Endothelial cell of umbilical vein (primary cell): Measurements from ENCODE around the gene KCNAB2. TPM values are rescaled to one million over a fixed set of nuclear protein-coding genes. Genes with fewer than 3 reads are reported as not detected.

Experiments
- BruUV-seq: library from RNA; stranded (reverse); fragments of 400-500 nt; replicated peaks from 2 replicates; lab custom pipeline; 2021; lab: Mats Ljungman, UMichigan
- CTCF ChIA-PET: fragments of 300-600, 350-600 bp; sonication (Branson Sonifier 250); formaldehyde crosslinking; loops from one replicate; lab custom pipeline; 2021; ENCODE audit warnings: antibody characterized with exemption, inconsistent platforms; lab: Charles Lee
- POLR2A ChIA-PET: fragments of 300-600, 350-600 bp; sonication (Branson Sonifier 250); formaldehyde crosslinking; loops from one replicate; lab custom pipeline; 2021; ENCODE audit warnings: antibody characterized with exemption, inconsistent platforms; lab: Charles Lee
- DNase-seq: peaks from one replicate; pipeline ENCODE4 v3.0.0-alpha.2; 2011; ENCODE audit warnings: low read depth, low spot score
- FAIRE-seq: peaks from 2 replicates; lab custom pipeline; 2011; peaks lifted over from hg19 to GRCh38; lab: Jason Lieb, UNC
- H2AFZ ChIP-seq: 2 replicates; pipeline ENCODE4 v1.6.0; 2012; ENCODE audit warnings: low read depth, low read length, control low read depth, inconsistent platforms
- H3K27ac ChIP-seq: 2 replicates; pipeline ENCODE4 v1.5.1; 2011; ENCODE audit warnings: low read depth, mild to moderate bottlenecking, control low read depth, low read length, moderate library complexity; ENCODE audit not compliant: insufficient read depth
- H3K27me3 ChIP-seq, 2 experiments: 2 replicates each; pipeline versions ENCODE4 v1.6.0 to v1.6.1; 2011; ENCODE audit warnings: low read length in 2 of 2, mixed read lengths in 1 of 2; ENCODE audit not compliant: control insufficient read depth in 2 of 2, insufficient read depth in 2 of 2
- H3K36me3 ChIP-seq, 2 experiments: 2 replicates in 1 of 2; 3 replicates in 1 of 2; pipeline ENCODE4 v1.5.1; 2011; ENCODE audit warnings: low read length in 2 of 2, mild to moderate bottlenecking in 1 of 2, moderate library complexity in 1 of 2; ENCODE audit not compliant: control insufficient read depth in 2 of 2, insufficient read depth in 2 of 2; ENCODE audit errors: extremely low read depth in 1 of 2
- H3K4me1 ChIP-seq: 3 replicates; pipeline ENCODE4 v1.5.1; 2011; ENCODE audit warnings: mild to moderate bottlenecking, low read length; ENCODE audit not compliant: control insufficient read depth, insufficient read depth; ENCODE audit errors: extremely low read depth
- H3K4me2 ChIP-seq: 2 replicates; pipeline ENCODE4 v1.6.1; 2011; ENCODE audit warnings: low read length, control low read depth, mixed read lengths; ENCODE audit not compliant: insufficient read depth
- H3K4me3 ChIP-seq, 3 experiments: fragments of 200-600 bp in 1 of 3; sonication (generic), shearing (Covaris generic) in 1 of 3; replicated peaks in 1 of 3; 2 replicates each; pipeline ENCODE4 v1.5.1; 2011 to 2016; ENCODE audit warnings: control low read depth in 3 of 3, low read length in 3 of 3, mild to moderate bottlenecking in 2 of 3, inconsistent platforms in 1 of 3, low read depth in 1 of 3, moderate library complexity in 1 of 3; ENCODE audit not compliant: insufficient read depth in 1 of 3
- H3K79me2 ChIP-seq: 2 replicates; pipeline ENCODE4 v1.6.0; 2012; ENCODE audit warnings: low read length, inconsistent platforms; ENCODE audit not compliant: control insufficient read depth, insufficient read depth
- H3K9ac ChIP-seq: replicated peaks from 2 replicates; pipeline ENCODE3; 2011; ENCODE audit warnings: low read length, control low read depth; ENCODE audit not compliant: insufficient read depth; ENCODE audit errors: extremely low read depth
- H3K9me1 ChIP-seq: replicated peaks from 3 replicates; pipeline ENCODE4 v1.6.0; 2011; ENCODE audit warnings: mild to moderate bottlenecking, low read length; ENCODE audit not compliant: control insufficient read depth, insufficient read depth; ENCODE audit errors: extremely low read depth
- H3K9me3 ChIP-seq: replicated peaks from 2 replicates; pipeline ENCODE4 v1.5.1; 2012; ENCODE audit warnings: low read length, inconsistent platforms; ENCODE audit not compliant: control insufficient read depth, insufficient read depth
- H4K20me1 ChIP-seq: replicated peaks from 2 replicates; pipeline ENCODE3; 2011; ENCODE audit warnings: mild to moderate bottlenecking, low read length; ENCODE audit not compliant: control insufficient read depth, insufficient read depth; ENCODE audit errors: extremely low read depth
- EZH2 ChIP-seq: IDR thresholded peaks from 2 replicates; pipeline ENCODE4 v1.6.1; 2012; ENCODE audit warnings: borderline replicate concordance, low read depth, mild to moderate bottlenecking, moderate library complexity, low read length, inconsistent platforms; ENCODE audit not compliant: severe bottlenecking
- FOS ChIP-seq: IDR thresholded peaks from 2 replicates; pipeline ENCODE4 v1.6.1; 2011; ENCODE audit warnings: mild to moderate bottlenecking, low read length, moderate library complexity, borderline replicate concordance; ENCODE audit not compliant: insufficient read depth
- JUN ChIP-seq: IDR thresholded peaks from 2 replicates; pipeline ENCODE4 v1.6.1; 2011; ENCODE audit warnings: borderline replicate concordance, low read depth; ENCODE audit not compliant: insufficient read length, insufficient read depth
- MYC ChIP-seq: IDR thresholded peaks from one replicate; pipeline ENCODE4 v1.6.1; 2011; ENCODE audit warnings: mild to moderate bottlenecking, low read depth, low read length
- POLR2A ChIP-seq: IDR thresholded peaks from 2 replicates; pipeline ENCODE4 v1.6.1; 2012; ENCODE audit warnings: low read depth, mild to moderate bottlenecking, control low read depth, low read length
- dilution Hi-C: fragments of 300-500 bp; cut with MboI; formaldehyde crosslinking; loops from one replicate; pipeline ENCODE4 v1.15.0; 2019; ENCODE audit warnings: low sequenced_read_pairs; ENCODE audit not compliant: extremely low pct_ligation_motif_present
- intact Hi-C: fragments of 100-400 bp; cut with micrococcal nuclease; formaldehyde crosslinking; loops from one replicate; pipeline ENCODE4 v1.10.0; 2022
- polyA plus RNA-seq, 4 experiments: library from polyadenylated mRNA; depleted of rRNA in 3 of 4; stranded (reverse) in 3 of 4; unstranded in 1 of 4; fragments of >200 nt; gene quantifications; 2 replicates each; pipeline versions ENCODE4 v1.2.1 to v1.2.3, GENCODE V29; 2011 to 2012; ENCODE audit warnings: missing spikeins in 1 of 4
- total RNA-seq: library from RNA; stranded (reverse); gene quantifications from 2 replicates; pipeline ENCODE4 v1.2.3, GENCODE V29; 2021
- TF ChIP-seq, protein P1 (sequence below), 2 donors: IDR thresholded peaks; 1 replicate in 1 of 2; 2 replicates in 1 of 2; pipeline ENCODE4 v1.5.1; 2011; ENCODE audit warnings: low read length in 2 of 2, mild to moderate bottlenecking in 2 of 2, moderate library complexity in 2 of 2, control low read depth in 1 of 2, inconsistent platforms in 1 of 2, low read depth in 1 of 2; ENCODE audit not compliant: insufficient read depth in 1 of 2; ENCODE audit errors: extremely low read depth in 1 of 2
- TF ChIP-seq, protein P2 (sequence below): IDR thresholded peaks from 2 replicates; pipeline ENCODE4 v1.6.1; 2011; ENCODE audit not compliant: insufficient read depth, insufficient read length

The KCNAB2 gene
- total and polyA plus RNA-seq, 2 donors (not counting 3 experiments of a cell fraction or from before 2014, with no cell fraction given) = 2.4 to 3.8 TPM

GRCh38 chr1:6142036-6142621 lies 96.4 kb downstream of the KCNAB2 start:
- H3K36me3 ChIP-seq = no peaks in the 10 kb centered on the region
- no peak for FAIRE-seq
- no peaks in the 10 kb centered on the region for H3K4me1 ChIP-seq
- no peak overlapping the region for H3K27ac ChIP-seq
- no peaks in the 10 kb centered on the region for H3K9me1 ChIP-seq
- no peak for DNase-seq
- no peaks in the 10 kb centered on the region for H3K9me3 ChIP-seq
- H3K4me3 ChIP-seq = no peak overlapping the region
- no peak overlapping the region for H3K9ac ChIP-seq
- H2AFZ ChIP-seq = no peak overlapping the region
- no peaks in the 10 kb centered on the region for H4K20me1 ChIP-seq
- no peaks in the 10 kb centered on the region for H3K79me2 ChIP-seq
- H3K4me2 ChIP-seq = no peak overlapping the region
- ChIA-PET POLR2A (no interaction called here), CTCF (no interaction called here)
- no peaks in the 10 kb centered on the region for H3K27me3 ChIP-seq
- intact Hi-C loops (no loop called here), dilution Hi-C loops (no loop called here)
- TF ChIP-seq JUN (no peak), MYC (no peak), FOS (no peak), POLR2A (no peak), EZH2 (no peak)
- TF ChIP-seq, protein P1, sequence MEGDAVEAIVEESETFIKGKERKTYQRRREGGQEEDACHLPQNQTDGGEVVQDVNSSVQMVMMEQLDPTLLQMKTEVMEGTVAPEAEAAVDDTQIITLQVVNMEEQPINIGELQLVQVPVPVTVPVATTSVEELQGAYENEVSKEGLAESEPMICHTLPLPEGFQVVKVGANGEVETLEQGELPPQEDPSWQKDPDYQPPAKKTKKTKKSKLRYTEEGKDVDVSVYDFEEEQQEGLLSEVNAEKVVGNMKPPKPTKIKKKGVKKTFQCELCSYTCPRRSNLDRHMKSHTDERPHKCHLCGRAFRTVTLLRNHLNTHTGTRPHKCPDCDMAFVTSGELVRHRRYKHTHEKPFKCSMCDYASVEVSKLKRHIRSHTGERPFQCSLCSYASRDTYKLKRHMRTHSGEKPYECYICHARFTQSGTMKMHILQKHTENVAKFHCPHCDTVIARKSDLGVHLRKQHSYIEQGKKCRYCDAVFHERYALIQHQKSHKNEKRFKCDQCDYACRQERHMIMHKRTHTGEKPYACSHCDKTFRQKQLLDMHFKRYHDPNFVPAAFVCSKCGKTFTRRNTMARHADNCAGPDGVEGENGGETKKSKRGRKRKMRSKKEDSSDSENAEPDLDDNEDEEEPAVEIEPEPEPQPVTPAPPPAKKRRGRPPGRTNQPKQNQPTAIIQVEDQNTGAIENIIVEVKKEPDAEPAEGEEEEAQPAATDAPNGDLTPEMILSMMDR (IDR thresholded peaks at IDR 0.05; ENCODE audit: extremely low read depth in 1 of 2, insufficient read depth in 1 of 2, low read depth in 1 of 2, low read length in 2 of 2) = no peak
- TF ChIP-seq, protein P2, sequence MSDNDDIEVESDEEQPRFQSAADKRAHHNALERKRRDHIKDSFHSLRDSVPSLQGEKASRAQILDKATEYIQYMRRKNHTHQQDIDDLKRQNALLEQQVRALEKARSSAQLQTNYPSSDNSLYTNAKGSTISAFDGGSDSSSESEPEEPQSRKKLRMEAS = no peak
- no TSS peak for BruUV-seq
